B cell (primary cell): ENCODE results near the gene SPATA32. TPM values are rescaled to one million over a fixed set of nuclear protein-coding genes. Genes with fewer than 3 reads are reported as not detected.

Experiments used
- ATAC-seq: fragments of 200-7000 bp; cut with Tn5 transposase; one replicate; pipeline ENCODE4 v1.10.0; 2021; ENCODE audit warnings: low read depth, mild to moderate bottlenecking, moderate number of reproducible peaks, moderate library complexity
- CTCF ChIA-PET: fragments of 350-600 bp; sonication (Branson Sonifier 250); formaldehyde crosslinking; loops from one replicate; lab custom pipeline; 2021; ENCODE audit warnings: antibody characterized with exemption, inconsistent platforms; lab: Charles Lee
- POLR2A ChIA-PET: fragments of 350-600 bp; sonication (Branson Sonifier 250); formaldehyde crosslinking; loops from one replicate; lab custom pipeline; 2021; ENCODE audit warnings: antibody characterized with exemption; lab: Charles Lee
- DNase-seq: peaks from one replicate; pipeline ENCODE4 v3.0.0; 2013
- H2AFZ ChIP-seq: 2 replicates; pipeline ENCODE4 v1.6.1; 2012; ENCODE audit warnings: mild to moderate bottlenecking, low read depth, low read length; ENCODE audit not compliant: insufficient read depth, poor library complexity, severe bottlenecking
- H3K27ac ChIP-seq, 2 donors: 1 replicate in 1 of 2; 2 replicates in 1 of 2; pipeline ENCODE4 v1.5.1; 2012 to 2013; ENCODE audit warnings: low read length in 2 of 2, mild to moderate bottlenecking in 2 of 2, moderate library complexity in 1 of 2
- H3K27me3 ChIP-seq, 4 experiments: fragments of 200-600 bp in 1 of 4; sonication (generic) in 1 of 4; replicated peaks in 1 of 4; 1 replicate in 2 of 4; 2 replicates in 2 of 4; pipeline versions ENCODE4 v1.6.1 to v1.7.0; 2013 to 2016; ENCODE audit warnings: low read length in 3 of 4, mild to moderate bottlenecking in 2 of 4, mixed read lengths in 1 of 4, moderate library complexity in 1 of 4; ENCODE audit not compliant: insufficient read depth in 4 of 4, control insufficient read depth in 3 of 4; ENCODE audit errors: control extremely low read depth in 1 of 4
- H3K36me3 ChIP-seq, 2 experiments: replicated peaks in 1 of 2; 1 replicate in 1 of 2; 2 replicates in 1 of 2; pipeline versions ENCODE4 v1.6.1 to v1.7.1; 2013; ENCODE audit warnings: low read length in 1 of 2; ENCODE audit not compliant: insufficient read depth in 2 of 2, control insufficient read depth in 1 of 2; ENCODE audit errors: control extremely low read depth in 1 of 2, extremely low read depth in 1 of 2
- H3K4me1 ChIP-seq, 2 donors: fragments of 200-600 bp in 1 of 2; sonication (generic) in 1 of 2; 1 replicate in 1 of 2; 2 replicates in 1 of 2; pipeline versions ENCODE4 v1.5.1 to v1.6.1; 2013 to 2017; ENCODE audit warnings: low read length in 2 of 2; ENCODE audit not compliant: control insufficient read depth in 2 of 2, insufficient read depth in 2 of 2
- H3K4me2 ChIP-seq: replicated peaks from 2 replicates; pipeline ENCODE3; 2012; ENCODE audit warnings: mild to moderate bottlenecking, low read depth, low read length; ENCODE audit not compliant: poor library complexity, severe bottlenecking
- H3K4me3 ChIP-seq, 5 experiments: fragments of 200-600 bp in 1 of 5; sonication (generic) in 1 of 5; 1 replicate in 3 of 5; 2 replicates in 2 of 5; pipeline versions ENCODE4 v1.5.1 to v1.7.0; 2011 to 2016; ENCODE audit warnings: low read length in 4 of 5, mild to moderate bottlenecking in 4 of 5, low read depth in 2 of 5, control low read depth in 1 of 5, moderate library complexity in 1 of 5; ENCODE audit not compliant: insufficient read depth in 1 of 5; ENCODE audit errors: control extremely low read depth in 1 of 5, extremely low read depth in 1 of 5
- H3K79me2 ChIP-seq: fragments of 200-600 bp; sonication (generic); one replicate; pipeline ENCODE4 v1.6.0; 2016; ENCODE audit warnings: low read length; ENCODE audit not compliant: control insufficient read depth, insufficient read depth
- H3K9ac ChIP-seq: fragments of 200-600 bp; sonication (generic); 2 replicates; pipeline ENCODE4 v1.6.1; 2017; ENCODE audit warnings: mild to moderate bottlenecking, low read length, moderate library complexity
- H3K9me3 ChIP-seq, 3 donors: one replicate each; pipeline versions ENCODE4 v1.6.1 to v1.7.1; 2013; ENCODE audit warnings: low read length in 2 of 3; ENCODE audit not compliant: control insufficient read depth in 2 of 3, insufficient read depth in 1 of 3; ENCODE audit errors: control extremely low read depth in 1 of 3
- H4K20me1 ChIP-seq: 2 replicates; pipeline ENCODE4 v1.6.0; 2012; ENCODE audit warnings: mild to moderate bottlenecking, low read length; ENCODE audit not compliant: insufficient read depth, control insufficient read depth, poor library complexity, severe bottlenecking
- H3K27ac Mint-ChIP-seq: one replicate; pipeline ENCODE4 v1.8.0; 2021; ENCODE audit warnings: mixed read lengths
- H3K27me3 Mint-ChIP-seq: one replicate; pipeline ENCODE4 v1.8.0; 2021; ENCODE audit warnings: mixed read lengths
- H3K4me1 Mint-ChIP-seq: one replicate; pipeline ENCODE4 v1.8.0; 2021; ENCODE audit warnings: mixed read lengths
- H3K4me3 Mint-ChIP-seq: one replicate; pipeline ENCODE4 v1.8.0; 2021; ENCODE audit warnings: mixed read lengths
- H3K9me3 Mint-ChIP-seq: one replicate; pipeline ENCODE4 v1.8.0; 2022; ENCODE audit warnings: mixed read lengths; ENCODE audit not compliant: insufficient read depth
- EZH2 ChIP-seq: IDR thresholded peaks from 2 replicates; pipeline ENCODE4 v1.6.1; 2012; ENCODE audit warnings: borderline replicate concordance, low read depth, mild to moderate bottlenecking, moderate library complexity, low read length; ENCODE audit not compliant: insufficient read depth, poor library complexity, severe bottlenecking
- WGBS: methylation state at CpG from one replicate; pipeline ENCODE4 v1.1.5; 2013; ENCODE audit warnings: missing lambda C conversion rate; ENCODE audit not compliant: insufficient coverage; 5-methylcytosine and 5-hydroxymethylcytosine counted together
- intact Hi-C: fragments of 100-400 bp; cut with micrococcal nuclease; formaldehyde crosslinking; loops from one replicate; pipeline ENCODE4 v1.10.0; 2022
- polyA plus RNA-seq: library from polyadenylated mRNA; depleted of rRNA; stranded (reverse); fragments of >200 nt; gene quantifications from 2 replicates; pipeline ENCODE4 v1.2.3, GENCODE V29; 2012
- total RNA-seq, 2 donors: library from RNA; stranded (reverse); fragments of 120-200 nt in 1 of 2; gene quantifications; 1 replicate in 1 of 2; 2 replicates in 1 of 2; pipeline versions ENCODE4 v1.2.3 to v1.2.4, GENCODE V29; 2013 to 2022
- TF ChIP-seq, protein P1 (sequence below): fragments of 200-600 bp; IDR thresholded peaks from one replicate; pipeline ENCODE4 v1.8.0; 2022; ENCODE audit warnings: antibody characterized with exemption, mild to moderate bottlenecking

Gene SPATA32
- total and polyA plus RNA-seq, 2 donors (not counting 1 experiment from before 2014, with no cell fraction given), result 0.12 to 0.52 TPM

DNA sequence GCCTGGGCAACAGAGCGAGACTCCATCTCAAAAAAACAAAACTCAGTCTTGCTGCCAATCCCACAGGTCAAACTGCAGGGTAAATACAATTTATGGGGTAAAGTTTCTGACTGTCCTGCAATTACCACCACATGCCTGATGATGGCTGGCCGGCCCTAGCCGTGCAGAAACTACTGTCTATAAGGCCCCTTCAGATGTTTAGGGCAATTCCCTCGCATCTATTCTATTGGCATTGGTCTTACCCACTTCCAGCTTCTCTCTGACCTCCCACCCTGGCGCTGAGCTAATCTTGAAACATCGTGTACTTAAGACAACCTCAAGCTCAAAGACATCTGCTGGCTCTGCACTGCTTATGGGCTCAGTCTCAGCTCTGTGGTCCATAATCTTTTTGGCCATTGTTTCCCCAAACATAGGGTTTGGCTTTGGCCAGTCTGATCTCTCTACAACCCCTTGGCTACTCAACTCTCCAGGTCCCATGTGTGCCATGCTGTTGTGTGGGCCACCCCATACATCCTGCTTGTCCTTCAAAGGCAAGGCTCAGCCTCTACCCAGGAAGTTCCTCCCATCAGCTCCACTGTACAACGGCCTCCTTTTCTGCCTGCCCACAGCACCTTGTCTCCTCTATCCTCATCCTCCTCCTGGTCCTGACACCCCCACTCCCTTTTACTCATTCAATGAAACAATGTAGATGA lies 38.3 kb upstream of the SPATA32 start:
- no peaks in the 10 kb centered on the region for H3K27me3 ChIP-seq
- no peak for DNase-seq
- TF ChIP-seq, protein P1, sequence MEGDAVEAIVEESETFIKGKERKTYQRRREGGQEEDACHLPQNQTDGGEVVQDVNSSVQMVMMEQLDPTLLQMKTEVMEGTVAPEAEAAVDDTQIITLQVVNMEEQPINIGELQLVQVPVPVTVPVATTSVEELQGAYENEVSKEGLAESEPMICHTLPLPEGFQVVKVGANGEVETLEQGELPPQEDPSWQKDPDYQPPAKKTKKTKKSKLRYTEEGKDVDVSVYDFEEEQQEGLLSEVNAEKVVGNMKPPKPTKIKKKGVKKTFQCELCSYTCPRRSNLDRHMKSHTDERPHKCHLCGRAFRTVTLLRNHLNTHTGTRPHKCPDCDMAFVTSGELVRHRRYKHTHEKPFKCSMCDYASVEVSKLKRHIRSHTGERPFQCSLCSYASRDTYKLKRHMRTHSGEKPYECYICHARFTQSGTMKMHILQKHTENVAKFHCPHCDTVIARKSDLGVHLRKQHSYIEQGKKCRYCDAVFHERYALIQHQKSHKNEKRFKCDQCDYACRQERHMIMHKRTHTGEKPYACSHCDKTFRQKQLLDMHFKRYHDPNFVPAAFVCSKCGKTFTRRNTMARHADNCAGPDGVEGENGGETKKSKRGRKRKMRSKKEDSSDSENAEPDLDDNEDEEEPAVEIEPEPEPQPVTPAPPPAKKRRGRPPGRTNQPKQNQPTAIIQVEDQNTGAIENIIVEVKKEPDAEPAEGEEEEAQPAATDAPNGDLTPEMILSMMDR, result no peak
- no peak for TF ChIP-seq EZH2
- ChIA-PET CTCF (interaction anchor here (0.6 to 5.5 kb wide), 8 partner anchors 8 to 85 kb away, joined by 3 to 38 read pairs (median 9); partner anchors contain the start of gene MAP3K14), POLR2A (interaction anchor here (0.6 to 1.3 kb wide), 4 partner anchors 13 to 41 kb away, joined by 3 to 4 read pairs (median 4); partner anchors contain the start of gene MAP3K14)
- H3K36me3 ChIP-seq, result peaks cover 0 to 11% of the 10 kb centered on the region in 2 experiments
- H3K4me1 ChIP-seq, result peaks cover 89 to 93% of the 10 kb centered on the region in 2 donors
- WGBS, result 60% methylated on average over 6 of the region's 7 CpGs
- peaks cover 85% of the 10 kb centered on the region for H3K4me1 Mint-ChIP-seq
- H3K4me3 ChIP-seq, result no peak overlapping the region
- ATAC-seq, result no peak
- peaks cover 46% of the 10 kb centered on the region for H4K20me1 ChIP-seq
- intact Hi-C loops, result no loop called here
- peak overlapping the region; percentile 38 for H3K4me3 Mint-ChIP-seq
- no peaks in the 10 kb centered on the region for H3K27me3 Mint-ChIP-seq
- peak overlapping the region; percentile 88 for H3K27ac Mint-ChIP-seq
- H3K4me2 ChIP-seq, result peak overlapping the region; percentile 53
- H3K9me3 ChIP-seq, result peaks cover 0 to 6% (median 0%) of the 10 kb centered on the region in 3 donors
- H3K9ac ChIP-seq, result no peak overlapping the region
- H2AFZ ChIP-seq, result no peak overlapping the region
- H3K9me3 Mint-ChIP-seq, result no peaks in the 10 kb centered on the region
- H3K27ac ChIP-seq, result peak overlapping the region; percentile 17 to 67
- H3K79me2 ChIP-seq, result peaks cover 94% of the 10 kb centered on the region

DNA sequence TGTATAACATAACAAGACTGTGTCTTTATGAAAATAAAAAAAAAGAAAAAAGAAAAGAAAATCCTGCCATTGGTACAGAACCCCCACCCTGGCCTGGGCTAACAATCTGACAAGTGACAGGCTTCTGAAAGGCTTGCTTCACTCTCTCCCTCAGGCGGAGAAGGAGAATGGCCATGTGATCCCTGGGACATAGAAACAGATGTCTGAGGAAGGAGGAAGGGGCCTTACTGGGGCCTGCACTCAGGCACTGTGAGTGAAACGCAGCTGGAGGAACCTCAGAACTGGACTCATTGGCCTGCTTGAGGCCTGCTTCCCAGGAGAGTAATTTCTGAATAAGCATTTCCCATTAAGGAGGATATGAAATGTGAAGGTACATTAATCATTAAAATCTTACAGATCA lies 37.5 kb upstream of the SPATA32 start:
- WGBS, result 80% methylated on average over 1 of the region's 2 CpGs
- H3K4me3 ChIP-seq, result no peak overlapping the region
- H3K9ac ChIP-seq, result peak overlapping the region; percentile 3
- H4K20me1 ChIP-seq, result peaks cover 54% of the 10 kb centered on the region
- Mint-ChIP-seq H3K4me1 (peaks cover 88% of the 10 kb centered on the region), H3K27ac (peak overlapping the region; percentile 88), H3K9me3 (no peaks in the 10 kb centered on the region), H3K27me3 (no peaks in the 10 kb centered on the region), H3K4me3 (peak overlapping the region; percentile 46)
- ATAC-seq (no peak), DNase-seq (no peak)
- H3K4me2 ChIP-seq, result peak overlapping the region; percentile 39
- ChIA-PET CTCF (interaction anchor here (0.9 to 5.5 kb wide), 8 partner anchors 12 to 85 kb away, joined by 3 to 38 read pairs (median 9); partner anchors contain the start of gene MAP3K14), POLR2A (interaction anchor here (0.5 to 1.3 kb wide), 3 partner anchors 17 to 81 kb away, joined by 3 to 4 read pairs (median 4); partner anchors contain the start of gene MAP3K14)
- H3K27ac ChIP-seq, result peak overlapping the region in 1 of 2 donors; percentile 25
- intact Hi-C loops, result loop anchor here (5.0 kb wide), 1 partner anchor 88 kb away; no protein-coding TSS in a partner anchor
- H3K9me3 ChIP-seq, result peaks cover 0 to 6% (median 0%) of the 10 kb centered on the region in 3 donors
- H3K36me3 ChIP-seq, result peaks cover 0 to 11% of the 10 kb centered on the region in 2 experiments
- H2AFZ ChIP-seq, result no peak overlapping the region
- no peaks in the 10 kb centered on the region for H3K27me3 ChIP-seq
- peaks cover 93 to 94% of the 10 kb centered on the region in 2 donors for H3K4me1 ChIP-seq
- no peak for TF ChIP-seq EZH2
- TF ChIP-seq, protein P1, result no peak
- H3K79me2 ChIP-seq, result peaks cover 94% of the 10 kb centered on the region
